GM19238 (cell line): ENCODE data around the gene GNB1.
"Not testable (repeated sequence)": the region's sequence is repeated elsewhere in the genome, so short reads cannot be mapped to it uniquely, and the experiment has no call there.

ENCODE experiments used
- DNase-seq: peaks from one replicate; pipeline ENCODE4 v3.0.0; 2011; ENCODE audit warnings: low spot score; ENCODE audit not compliant: insufficient read length

GNB1 gene

DNA sequence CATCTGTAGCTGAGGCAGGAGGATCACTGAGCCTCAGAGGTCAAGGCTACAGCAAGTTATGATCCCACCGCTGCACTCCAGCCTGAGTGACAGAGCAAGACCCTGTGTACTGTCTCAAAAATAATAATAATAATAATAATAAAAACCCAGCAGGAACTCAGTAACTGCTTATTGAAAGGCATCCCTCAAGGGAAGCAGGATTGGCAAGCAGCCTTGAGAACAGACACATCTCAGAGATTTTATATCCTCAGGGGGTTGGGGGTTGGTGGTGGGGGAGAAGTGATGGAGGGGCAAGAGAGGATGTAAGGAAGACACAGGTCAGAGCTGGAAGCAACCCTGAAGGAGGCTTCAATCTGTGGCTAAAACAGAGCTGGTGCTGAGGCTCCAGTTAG, 29.6 kb downstream of the GNB1 start:
- DNase-seq = no peak

DNA sequence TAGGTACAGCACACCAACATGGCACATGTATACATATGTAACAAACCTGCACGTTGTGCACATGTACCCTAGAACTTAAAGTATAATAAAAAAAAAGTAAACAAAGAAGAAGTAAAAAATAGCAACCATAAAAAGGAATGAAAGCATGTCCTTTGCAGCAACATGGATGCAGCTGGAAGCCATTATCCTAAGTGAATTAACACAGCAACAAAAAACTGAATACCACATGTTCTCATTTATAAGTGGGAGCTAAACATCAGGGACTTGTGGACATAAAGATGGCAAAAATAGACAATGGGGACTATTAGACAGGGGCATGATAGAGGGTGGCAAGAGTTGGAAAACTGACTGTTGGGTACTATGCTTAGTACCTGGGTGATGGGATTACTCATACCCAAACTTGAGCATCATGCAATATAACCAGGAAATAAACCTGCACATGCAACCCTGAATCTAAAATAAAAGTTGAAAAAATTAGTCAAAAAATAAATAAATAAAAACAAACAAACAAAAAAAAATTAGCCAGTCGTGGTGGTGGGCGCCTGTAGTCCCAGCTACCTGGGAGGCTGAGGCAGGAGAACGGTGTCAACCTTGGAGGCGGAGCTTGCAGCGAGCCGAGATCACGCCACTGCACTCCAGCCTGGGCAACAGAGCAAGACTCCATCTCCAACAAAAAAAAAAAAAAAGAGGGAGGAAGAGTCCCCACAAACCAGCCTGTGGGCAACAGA, 30.8 kb downstream of the GNB1 start:
- not testable (repeated sequence) for DNase-seq

GRCh38 chr1:1858382-1859086, 32.4 kb downstream of the GNB1 start:
- no peak for DNase-seq

DNA sequence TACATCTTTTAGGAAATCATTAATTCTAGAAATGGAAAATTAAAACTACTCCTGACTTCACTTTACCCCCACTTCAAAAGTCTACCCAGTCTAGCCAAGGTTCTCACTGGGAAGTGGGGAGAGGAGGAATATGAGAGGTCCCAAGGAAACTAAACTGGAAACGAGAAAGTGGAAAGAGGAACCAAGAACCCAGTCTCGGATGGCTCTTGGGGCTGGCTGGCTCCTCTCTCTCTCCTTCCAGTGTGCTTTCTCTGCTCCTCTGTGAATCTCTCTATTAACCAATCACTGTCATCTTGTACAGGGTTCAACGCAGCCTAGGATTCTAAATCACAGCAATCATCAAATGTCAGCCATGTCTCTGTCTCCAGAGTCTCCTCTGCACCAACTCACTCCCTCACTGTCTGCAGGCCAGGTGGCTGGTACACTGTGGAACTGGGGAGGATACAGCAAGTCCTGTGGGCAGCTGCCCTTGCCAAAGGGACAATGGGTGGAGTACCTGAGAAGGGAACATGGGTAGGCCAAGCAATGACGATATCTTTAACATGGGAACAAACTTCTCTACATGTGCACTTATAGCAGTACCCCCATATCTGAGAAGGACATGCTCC, 33.7 kb downstream of the GNB1 start:
- DNase-seq = no peak

DNA sequence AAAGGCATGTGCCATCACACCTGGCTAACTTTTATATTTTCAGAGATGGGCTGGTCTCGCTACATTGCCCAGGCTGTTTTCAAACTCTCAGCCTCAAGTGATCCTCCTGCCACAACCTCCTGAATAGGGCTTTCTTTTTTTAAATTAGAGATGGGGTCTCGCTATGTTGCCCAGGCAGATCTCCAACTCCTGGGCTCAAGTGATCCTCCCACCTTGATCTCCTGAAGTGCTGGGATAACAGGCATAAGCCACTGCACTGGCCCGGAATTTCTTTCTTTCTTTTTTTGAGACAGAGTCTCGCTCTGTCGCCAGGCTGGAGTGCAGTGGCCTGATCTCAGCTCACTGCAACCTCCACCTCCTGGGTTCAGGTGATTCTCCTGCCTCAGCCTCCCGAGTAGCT, 34.7 kb downstream of the GNB1 start:
- DNase-seq = not testable (repeated sequence)

GRCh38 chr1:1853593-1854257, 37.2 kb downstream of the GNB1 start:
- no peak for DNase-seq

GRCh38 chr1:1852619-1853414, 38.1 kb downstream of the GNB1 start:
- DNase-seq = no peak

DNA sequence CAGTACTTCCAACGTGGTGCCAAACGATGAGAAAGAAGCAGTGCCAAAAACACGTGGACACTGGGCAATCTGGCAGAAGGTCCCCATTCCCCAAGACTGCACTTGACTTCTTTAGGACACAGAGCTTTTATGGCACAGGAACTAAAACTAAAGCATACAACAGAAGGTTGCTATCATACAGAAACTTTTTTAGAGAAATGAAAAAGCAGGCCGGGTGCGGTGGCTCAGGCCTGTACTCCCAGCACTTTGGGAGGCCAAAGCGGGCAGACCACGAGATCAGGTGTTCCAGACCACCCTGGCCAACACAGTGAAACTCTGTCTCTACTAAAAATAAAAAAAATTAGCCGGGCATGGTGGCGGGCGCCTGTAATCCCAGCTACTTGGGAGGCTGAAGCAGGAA, 43.0 kb downstream of the GNB1 start:
- DNase-seq = no peak

- DNase-seq = no peak
Observed at GRCh38 chr1:1847061-1847850, 43.6 kb downstream of the GNB1 start.

- no peak for DNase-seq
Observed at GRCh38 chr1:1846386-1846918, 44.4 kb downstream of the GNB1 start.

- no peak for DNase-seq
Observed at GRCh38 chr1:1842360-1843146, 48.3 kb downstream of the GNB1 start.

GRCh38 chr1:1841575-1841995, 49.3 kb downstream of the GNB1 start:
- DNase-seq = no peak

GRCh38 chr1:1839311-1839965, 51.4 kb downstream of the GNB1 start:
- no peak for DNase-seq

DNA sequence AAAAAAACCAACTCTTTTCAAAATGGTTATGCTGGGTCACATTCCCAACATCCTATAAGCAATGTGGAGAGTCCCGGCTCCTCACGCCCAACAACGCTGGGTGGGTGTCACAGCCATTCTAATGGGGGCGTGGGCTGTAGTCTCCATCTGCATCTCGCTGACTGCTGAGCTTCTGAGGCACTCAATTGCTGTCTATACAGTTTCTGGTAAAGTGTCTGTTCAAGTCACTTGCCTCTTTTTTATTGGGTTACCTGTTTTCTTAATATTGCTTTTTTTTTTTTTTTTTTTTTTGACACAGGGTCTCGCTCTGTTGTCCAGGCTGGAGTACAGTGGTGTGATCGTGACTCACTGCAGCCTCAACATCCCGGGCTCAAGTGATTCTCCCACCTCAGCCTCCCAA, 54.8 kb downstream of the GNB1 start:
- DNase-seq = no peak

- no peak for DNase-seq
Observed at GRCh38 chr1:1835546-1835945, 55.3 kb downstream of the GNB1 start.

DNA sequence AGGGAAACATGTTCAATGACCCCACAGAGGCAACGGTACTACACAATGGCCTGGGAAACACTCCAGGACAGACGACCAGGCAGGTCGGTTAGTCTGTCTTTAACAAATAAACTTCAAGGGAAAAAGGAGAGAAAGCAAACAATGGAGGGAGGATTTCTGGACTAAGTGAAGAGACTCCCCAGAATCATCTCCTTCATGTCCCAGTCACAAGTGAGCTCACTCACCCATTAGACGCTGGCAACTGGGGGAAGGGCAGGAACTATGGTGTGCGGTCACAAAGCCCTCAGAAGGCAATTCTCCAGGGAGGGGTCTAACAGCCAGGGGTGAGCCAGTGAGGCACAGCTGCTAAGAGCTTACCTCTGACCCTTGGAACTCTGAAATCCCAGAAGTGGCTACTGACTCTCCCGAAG, 57.0 kb downstream of the GNB1 start:
- DNase-seq = peak; percentile 40

DNA sequence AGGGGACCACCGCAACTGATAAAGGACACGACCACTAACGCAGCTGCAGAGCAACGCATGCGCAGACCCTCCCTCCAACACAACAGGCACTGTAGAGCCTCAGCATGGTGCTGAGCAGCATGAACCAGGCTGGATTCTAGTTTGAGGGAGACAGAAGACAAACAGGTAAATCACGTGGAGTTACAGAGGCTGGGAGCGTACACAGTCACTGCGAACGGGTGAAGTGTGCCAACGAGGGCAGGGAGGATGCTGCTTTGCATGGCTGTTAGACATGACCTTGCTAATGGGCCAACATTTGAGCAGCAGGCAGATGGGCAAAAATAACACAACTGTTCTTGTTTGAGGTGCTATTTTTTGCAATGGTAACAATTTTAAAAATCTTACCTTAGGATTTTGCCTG, 57.4 kb downstream of the GNB1 start:
- DNase-seq = no peak

DNA sequence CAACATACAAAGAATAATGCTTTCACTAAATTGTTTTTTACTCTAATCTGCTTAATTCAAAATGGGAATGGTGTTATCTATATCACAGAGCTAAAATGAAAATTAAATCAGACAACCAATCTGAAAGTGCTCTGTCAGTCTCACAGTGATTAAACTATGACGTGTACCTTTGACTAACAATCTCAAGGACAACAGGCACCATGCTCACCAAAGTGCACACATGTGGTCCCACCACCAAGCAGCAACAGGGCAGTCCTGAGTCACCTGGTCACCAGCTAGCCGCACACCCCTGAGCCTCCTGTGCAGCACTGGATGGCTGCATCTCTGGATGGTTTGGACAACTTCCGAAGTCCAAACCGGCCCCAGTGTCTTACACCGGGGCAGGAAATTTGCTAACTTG, 58.1 kb downstream of the GNB1 start:
- DNase-seq = no peak

GRCh38 chr1:1832166-1832565, 58.7 kb downstream of the GNB1 start:
- DNase-seq = no peak
